T-helper 2 cell treated with Interferon-gamma antibody and Interleukin-4, amounts not matched to agents 5 μg/mL and 100 μg/mL, for 36 hours (primary cell): ENCODE data around the gene SCAMP1.
"Not testable (repeated sequence)": the region's sequence is repeated elsewhere in the genome, so short reads cannot be mapped to it uniquely, and the experiment has no call there.

Source experiments
- DNase-seq: peaks from one replicate; pipeline ENCODE4 v3.0.0; 2021; ENCODE audit warnings: low spot score
- H3K27ac Mint-ChIP-seq: one replicate; pipeline ENCODE4 v1.8.0; 2021; ENCODE audit warnings: mild to moderate bottlenecking, mixed read lengths
- H3K27me3 Mint-ChIP-seq: one replicate; pipeline ENCODE4 v1.8.0; 2021; ENCODE audit warnings: low read depth, mixed read lengths
- H3K36me3 Mint-ChIP-seq: one replicate; pipeline ENCODE4 v1.8.0; 2021; ENCODE audit warnings: low read depth, mixed read lengths
- H3K4me1 Mint-ChIP-seq: one replicate; pipeline ENCODE4 v1.8.0; 2021; ENCODE audit warnings: low read depth, mixed read lengths
- H3K4me3 Mint-ChIP-seq: one replicate; pipeline ENCODE4 v1.8.0; 2022; ENCODE audit warnings: mild to moderate bottlenecking, moderate library complexity, mixed read lengths
- H3K9me3 Mint-ChIP-seq: one replicate; pipeline ENCODE4 v1.8.0; 2021; ENCODE audit warnings: mixed read lengths

The SCAMP1 gene

GRCh38 chr5:78420548-78420947, 60.1 kb downstream of the SCAMP1 start:
- Mint-ChIP-seq H3K4me3 (no peak overlapping the region), H3K4me1 (no peaks in the 10 kb centered on the region), H3K27me3 (no peaks in the 10 kb centered on the region), H3K36me3 (peaks cover 20% of the 10 kb centered on the region), H3K27ac (no peak overlapping the region), H3K9me3 (no peaks in the 10 kb centered on the region)
- DNase-seq = no peak

- Mint-ChIP-seq H3K27ac (no peak overlapping the region), H3K4me3 (no peak overlapping the region)
Measured at GRCh38 chr5:78424665-78425064, 64.2 kb downstream of the SCAMP1 start.

GRCh38 chr5:78429332-78429980, 69.0 kb downstream of the SCAMP1 start:
- no peak for DNase-seq
- Mint-ChIP-seq H3K4me1 (no peaks in the 10 kb centered on the region), H3K27me3 (no peaks in the 10 kb centered on the region), H3K9me3 (peaks cover 4% of the 10 kb centered on the region), H3K4me3 (no peak overlapping the region), H3K27ac (no peak overlapping the region), H3K36me3 (peaks cover 10% of the 10 kb centered on the region)

More at GRCh38 chr5:78424665-78425064, 64.2 kb downstream of the SCAMP1 start:
- Mint-ChIP-seq H3K36me3 (peaks cover 16% of the 10 kb centered on the region), H3K4me1 (no peaks in the 10 kb centered on the region), H3K27me3 (no peaks in the 10 kb centered on the region), H3K9me3 (peaks cover 4% of the 10 kb centered on the region)
- no peak for DNase-seq

GRCh38 chr5:78430866-78431265, 70.4 kb downstream of the SCAMP1 start:
- H3K4me1 Mint-ChIP-seq = no peaks in the 10 kb centered on the region
- no peak overlapping the region for H3K4me3 Mint-ChIP-seq
- H3K9me3 Mint-ChIP-seq = peaks cover 4% of the 10 kb centered on the region
- H3K27me3 Mint-ChIP-seq = no peaks in the 10 kb centered on the region
- H3K36me3 Mint-ChIP-seq = peaks cover 12% of the 10 kb centered on the region
- no peak overlapping the region for H3K27ac Mint-ChIP-seq
- DNase-seq = no peak

- H3K27me3 Mint-ChIP-seq = no peaks in the 10 kb centered on the region
- H3K4me3 Mint-ChIP-seq = no peak overlapping the region
- H3K9me3 Mint-ChIP-seq = no peaks in the 10 kb centered on the region
- no peak overlapping the region for H3K27ac Mint-ChIP-seq
- no peak for DNase-seq
- no peaks in the 10 kb centered on the region for H3K4me1 Mint-ChIP-seq
- peaks cover 13% of the 10 kb centered on the region for H3K36me3 Mint-ChIP-seq
Measured at GRCh38 chr5:78433972-78434371, 73.6 kb downstream of the SCAMP1 start.

GRCh38 chr5:78447775-78448424, 87.5 kb downstream of the SCAMP1 start:
- peaks cover 11% of the 10 kb centered on the region for H3K36me3 Mint-ChIP-seq
- H3K27ac Mint-ChIP-seq = no peak overlapping the region
- no peaks in the 10 kb centered on the region for H3K4me1 Mint-ChIP-seq
- no peak overlapping the region for H3K4me3 Mint-ChIP-seq
- H3K9me3 Mint-ChIP-seq = peaks cover 7% of the 10 kb centered on the region
- H3K27me3 Mint-ChIP-seq = no peaks in the 10 kb centered on the region
- DNase-seq = no peak

GRCh38 chr5:78449103-78449502, 88.7 kb downstream of the SCAMP1 start:
- Mint-ChIP-seq H3K4me3 (no peak overlapping the region), H3K4me1 (no peaks in the 10 kb centered on the region), H3K36me3 (peaks cover 7% of the 10 kb centered on the region), H3K27me3 (no peaks in the 10 kb centered on the region), H3K27ac (no peak overlapping the region), H3K9me3 (peaks cover 7% of the 10 kb centered on the region)
- DNase-seq = no peak

GRCh38 chr5:78457507-78457906, 97.1 kb downstream of the SCAMP1 start:
- DNase-seq, H3K27me3 Mint-ChIP-seq, H3K9me3 Mint-ChIP-seq, H3K4me1 Mint-ChIP-seq, H3K4me3 Mint-ChIP-seq, H3K27ac Mint-ChIP-seq, H3K36me3 Mint-ChIP-seq: not testable (repeated sequence)

- Mint-ChIP-seq H3K4me1 (no peaks in the 10 kb centered on the region), H3K27me3 (no peaks in the 10 kb centered on the region), H3K27ac (no peak overlapping the region), H3K9me3 (no peaks in the 10 kb centered on the region), H3K4me3 (no peak overlapping the region), H3K36me3 (peaks cover 8% of the 10 kb centered on the region)
- no peak for DNase-seq
Measured at GRCh38 chr5:78458843-78459242, 98.4 kb downstream of the SCAMP1 start.

- DNase-seq = no peak
- Mint-ChIP-seq H3K4me3 (no peak overlapping the region), H3K9me3 (no peaks in the 10 kb centered on the region), H3K27me3 (no peaks in the 10 kb centered on the region), H3K27ac (no peak overlapping the region), H3K36me3 (peaks cover 1% of the 10 kb centered on the region), H3K4me1 (no peaks in the 10 kb centered on the region)
Measured at GRCh38 chr5:78467140-78467539, 106.7 kb downstream of the SCAMP1 start.

- no peak overlapping the region for H3K4me3 Mint-ChIP-seq
- H3K9me3 Mint-ChIP-seq = no peaks in the 10 kb centered on the region
- H3K36me3 Mint-ChIP-seq = peaks cover 1% of the 10 kb centered on the region
- no peaks in the 10 kb centered on the region for H3K27me3 Mint-ChIP-seq
- H3K27ac Mint-ChIP-seq = no peak overlapping the region
- H3K4me1 Mint-ChIP-seq = no peaks in the 10 kb centered on the region
- no peak for DNase-seq
Measured at GRCh38 chr5:78467752-78468357, 107.4 kb downstream of the SCAMP1 start.

GRCh38 chr5:78471896-78472295, 111.5 kb downstream of the SCAMP1 start:
- no peaks in the 10 kb centered on the region for H3K4me1 Mint-ChIP-seq
- H3K27ac Mint-ChIP-seq = no peak overlapping the region
- H3K9me3 Mint-ChIP-seq = no peaks in the 10 kb centered on the region
- DNase-seq = no peak
- H3K36me3 Mint-ChIP-seq = no peaks in the 10 kb centered on the region
- no peaks in the 10 kb centered on the region for H3K27me3 Mint-ChIP-seq
- no peak overlapping the region for H3K4me3 Mint-ChIP-seq

- DNase-seq = no peak
- no peak overlapping the region for H3K27ac Mint-ChIP-seq
Measured at GRCh38 chr5:78472469-78473106, 112.2 kb downstream of the SCAMP1 start.

GRCh38 chr5:78473751-78474150, 113.3 kb downstream of the SCAMP1 start:
- Mint-ChIP-seq H3K4me1 (no peaks in the 10 kb centered on the region), H3K36me3 (no peaks in the 10 kb centered on the region), H3K9me3 (no peaks in the 10 kb centered on the region), H3K27ac (no peak overlapping the region), H3K4me3 (no peak overlapping the region), H3K27me3 (no peaks in the 10 kb centered on the region)
- no peak for DNase-seq

More at GRCh38 chr5:78472469-78473106, 112.2 kb downstream of the SCAMP1 start:
- no peak overlapping the region for H3K4me3 Mint-ChIP-seq
- H3K4me1 Mint-ChIP-seq = no peaks in the 10 kb centered on the region
- H3K27me3 Mint-ChIP-seq = no peaks in the 10 kb centered on the region
- no peaks in the 10 kb centered on the region for H3K9me3 Mint-ChIP-seq
- no peaks in the 10 kb centered on the region for H3K36me3 Mint-ChIP-seq
